Vagina (tissue), 2 donors: Measurements from ENCODE around the gene UACA.

Experiments used
- POLR2A ChIP-seq, 2 donors: fragments of 450-650 bp; IDR thresholded peaks; one replicate each; pipeline ENCODE4 v1.6.1; 2017; ENCODE audit warnings: antibody characterized with exemption in 2 of 2, mild to moderate bottlenecking in 2 of 2, moderate library complexity in 2 of 2
- TF ChIP-seq, protein P1 (sequence below), 3 experiments: fragments of 450-650 bp in 2 of 3; fragments of 200-600 bp in 1 of 3; sonication (generic) in 1 of 3; IDR thresholded peaks; one replicate each; pipeline ENCODE4 v1.5.1; 2017 to 2019; ENCODE audit warnings: antibody characterized with exemption in 3 of 3, mild to moderate bottlenecking in 2 of 3, moderate library complexity in 2 of 3

- TF ChIP-seq, protein P1, sequence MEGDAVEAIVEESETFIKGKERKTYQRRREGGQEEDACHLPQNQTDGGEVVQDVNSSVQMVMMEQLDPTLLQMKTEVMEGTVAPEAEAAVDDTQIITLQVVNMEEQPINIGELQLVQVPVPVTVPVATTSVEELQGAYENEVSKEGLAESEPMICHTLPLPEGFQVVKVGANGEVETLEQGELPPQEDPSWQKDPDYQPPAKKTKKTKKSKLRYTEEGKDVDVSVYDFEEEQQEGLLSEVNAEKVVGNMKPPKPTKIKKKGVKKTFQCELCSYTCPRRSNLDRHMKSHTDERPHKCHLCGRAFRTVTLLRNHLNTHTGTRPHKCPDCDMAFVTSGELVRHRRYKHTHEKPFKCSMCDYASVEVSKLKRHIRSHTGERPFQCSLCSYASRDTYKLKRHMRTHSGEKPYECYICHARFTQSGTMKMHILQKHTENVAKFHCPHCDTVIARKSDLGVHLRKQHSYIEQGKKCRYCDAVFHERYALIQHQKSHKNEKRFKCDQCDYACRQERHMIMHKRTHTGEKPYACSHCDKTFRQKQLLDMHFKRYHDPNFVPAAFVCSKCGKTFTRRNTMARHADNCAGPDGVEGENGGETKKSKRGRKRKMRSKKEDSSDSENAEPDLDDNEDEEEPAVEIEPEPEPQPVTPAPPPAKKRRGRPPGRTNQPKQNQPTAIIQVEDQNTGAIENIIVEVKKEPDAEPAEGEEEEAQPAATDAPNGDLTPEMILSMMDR (IDR thresholded peaks at IDR 0.05): no peak
- no peak for TF ChIP-seq POLR2A (IDR thresholded peaks at IDR 0.05)
Observed at GRCh38 chr15:70750203-70750869, 13.0 kb downstream of the UACA start.
